HG03108 (cell line): ENCODE data around the gene NOA1.
"Not testable (repeated sequence)": the region's sequence is repeated elsewhere in the genome, so short reads cannot be mapped to it uniquely, and the experiment has no call there.

ENCODE experiments used
- ATAC-seq: cut with Tn5 transposase; IDR thresholded peaks from one replicate; pipeline ENCODE4 v1.9.1; 2021; ENCODE audit warnings: moderate library complexity; ENCODE audit not compliant: unreplicated experiment

The NOA1 gene

GRCh38 chr4:56959100-56959499 is 18.3 kb downstream of the NOA1 start:
- ATAC-seq: no peak

GRCh38 chr4:56958111-56958517 is 19.3 kb downstream of the NOA1 start:
- no peak for ATAC-seq

- no peak for ATAC-seq
Measured at GRCh38 chr4:56953680-56954520, 23.5 kb downstream of the NOA1 start.

- no peak for ATAC-seq
Measured at GRCh38 chr4:56941403-56941802, 36.0 kb downstream of the NOA1 start.

GRCh38 chr4:56940971-56941370 is 36.4 kb downstream of the NOA1 start:
- ATAC-seq: no peak

- no peak for ATAC-seq
Measured at GRCh38 chr4:56940403-56940802, 37.0 kb downstream of the NOA1 start.

GRCh38 chr4:56939826-56940225 is 37.6 kb downstream of the NOA1 start:
- not testable (repeated sequence) for ATAC-seq

GRCh38 chr4:56937262-56937661 is 40.1 kb downstream of the NOA1 start:
- no peak for ATAC-seq

- ATAC-seq: no peak
Measured at GRCh38 chr4:56931924-56932323, 45.5 kb downstream of the NOA1 start.

- ATAC-seq: no peak
Measured at GRCh38 chr4:56930638-56931037, 46.8 kb downstream of the NOA1 start.

- no peak for ATAC-seq
Measured at GRCh38 chr4:56927196-56927595, 50.2 kb downstream of the NOA1 start.

GRCh38 chr4:56914977-56915376 is 62.4 kb downstream of the NOA1 start:
- not testable (repeated sequence) for ATAC-seq

- ATAC-seq: no peak
Measured at GRCh38 chr4:56914336-56914735, 63.1 kb downstream of the NOA1 start.
